MM.1S (cell line): ENCODE data around the gene KRT5.

Experiments
- DNase-seq: peaks from one replicate; pipeline ENCODE4 v3.0.0-alpha.2; 2015
- H2AFZ ChIP-seq: fragments of 300-600 bp; sonication (generic); 2 replicates; pipeline ENCODE4 v1.6.0; 2016; ENCODE audit warnings: antibody characterized with exemption, low read length
- H3F3A ChIP-seq: fragments of 300-600 bp; sonication (generic); 2 replicates; pipeline ENCODE4 v1.6.1; 2016; ENCODE audit warnings: mild to moderate bottlenecking, antibody characterized with exemption, low read length, moderate library complexity, mixed read lengths; ENCODE audit not compliant: insufficient read depth
- H3K27ac ChIP-seq: fragments of 300-600 bp; sonication (generic); 2 replicates; pipeline ENCODE4 v1.5.1; 2016; ENCODE audit warnings: mild to moderate bottlenecking, low read length
- H3K27me3 ChIP-seq: fragments of 300-600 bp; sonication (generic); replicated peaks from 2 replicates; pipeline ENCODE4 v1.6.0; 2016; ENCODE audit warnings: low read length; ENCODE audit not compliant: insufficient read depth
- H3K36me3 ChIP-seq: fragments of 300-600 bp; sonication (generic); replicated peaks from 2 replicates; pipeline ENCODE4 v1.6.1; 2016; ENCODE audit warnings: mild to moderate bottlenecking, low read length, mixed read lengths; ENCODE audit not compliant: insufficient read depth
- H3K4me1 ChIP-seq: fragments of 300-600 bp; sonication (generic); 2 replicates; pipeline ENCODE4 v1.6.1; 2016; ENCODE audit warnings: low read length, mixed read lengths
- H3K4me2 ChIP-seq: fragments of 300-600 bp; sonication (generic); 2 replicates; pipeline ENCODE4 v1.6.0; 2016; ENCODE audit warnings: low read depth, low read length
- H3K4me3 ChIP-seq: fragments of 300-600 bp; sonication (generic); 2 replicates; pipeline ENCODE4 v1.5.1; 2016; ENCODE audit warnings: low read length, mixed read lengths
- H3K79me2 ChIP-seq: fragments of 300-600 bp; sonication (generic); 2 replicates; pipeline ENCODE4 v1.6.1; 2016; ENCODE audit warnings: mixed run types, low read length, mixed read lengths
- H3K9ac ChIP-seq: fragments of 300-600 bp; sonication (generic); 2 replicates; pipeline ENCODE4 v1.6.1; 2016; ENCODE audit warnings: low read length, mixed read lengths
- H3K9me2 ChIP-seq: fragments of 300-600 bp; sonication (generic); replicated peaks from 2 replicates; pipeline ENCODE4 v1.6.1; 2016; ENCODE audit warnings: mild to moderate bottlenecking, low read length, mixed read lengths; ENCODE audit not compliant: insufficient read depth
- H3K9me3 ChIP-seq: fragments of 300-600 bp; sonication (generic); replicated peaks from 2 replicates; pipeline ENCODE4 v1.6.1; 2016; ENCODE audit warnings: mild to moderate bottlenecking, low read length, mixed read lengths; ENCODE audit not compliant: insufficient read depth
- H4K20me1 ChIP-seq: fragments of 300-600 bp; sonication (generic); 2 replicates; pipeline ENCODE4 v1.6.1; 2016; ENCODE audit warnings: mild to moderate bottlenecking, low read length, moderate library complexity, mixed read lengths; ENCODE audit not compliant: insufficient read depth
- CTCF ChIP-seq: fragments of 300-600 bp; sonication (generic); IDR thresholded peaks from 2 replicates; pipeline ENCODE4 v1.5.1; 2016; ENCODE audit warnings: antibody characterized with exemption, low read length, mixed read lengths
- EZH2 ChIP-seq: fragments of 300-600 bp; sonication (generic); optimal IDR thresholded peaks from 2 replicates; pipeline ENCODE3; 2017; ENCODE audit warnings: low read depth, mild to moderate bottlenecking, antibody characterized with exemption, low read length, mixed read lengths
- EZH2phosphoT487 ChIP-seq: fragments of 300-600 bp; sonication (generic); IDR thresholded peaks from 2 replicates; pipeline ENCODE4 v1.6.1; 2018; ENCODE audit warnings: antibody characterized with exemption, low read length

Gene KRT5

GRCh38 chr12:52508211-52508610, 12.0 kb downstream of the KRT5 start:
- Histone ChIP-seq H4K20me1 (no peaks in the 10 kb centered on the region), H3K9me3 (no peaks in the 10 kb centered on the region), H3K79me2 (no peaks in the 10 kb centered on the region), H3K4me1 (no peaks in the 10 kb centered on the region), H3K9me2 (no peaks in the 10 kb centered on the region), H3K27me3 (peaks cover 17% of the 10 kb centered on the region; the same call in 1 of the 2 replicates), H3K36me3 (no peaks in the 10 kb centered on the region), H3K4me3 (no peak overlapping the region), H3F3A (no peaks in the 10 kb centered on the region), H3K27ac (no peak overlapping the region), H3K9ac (no peak overlapping the region), H3K4me2 (no peak overlapping the region), H2AFZ (no peak overlapping the region)
- TF ChIP-seq CTCF: no peak
- no peak for TF ChIP-seq EZH2phosphoT487
- TF ChIP-seq EZH2: no peak
- no peak for DNase-seq

DNA sequence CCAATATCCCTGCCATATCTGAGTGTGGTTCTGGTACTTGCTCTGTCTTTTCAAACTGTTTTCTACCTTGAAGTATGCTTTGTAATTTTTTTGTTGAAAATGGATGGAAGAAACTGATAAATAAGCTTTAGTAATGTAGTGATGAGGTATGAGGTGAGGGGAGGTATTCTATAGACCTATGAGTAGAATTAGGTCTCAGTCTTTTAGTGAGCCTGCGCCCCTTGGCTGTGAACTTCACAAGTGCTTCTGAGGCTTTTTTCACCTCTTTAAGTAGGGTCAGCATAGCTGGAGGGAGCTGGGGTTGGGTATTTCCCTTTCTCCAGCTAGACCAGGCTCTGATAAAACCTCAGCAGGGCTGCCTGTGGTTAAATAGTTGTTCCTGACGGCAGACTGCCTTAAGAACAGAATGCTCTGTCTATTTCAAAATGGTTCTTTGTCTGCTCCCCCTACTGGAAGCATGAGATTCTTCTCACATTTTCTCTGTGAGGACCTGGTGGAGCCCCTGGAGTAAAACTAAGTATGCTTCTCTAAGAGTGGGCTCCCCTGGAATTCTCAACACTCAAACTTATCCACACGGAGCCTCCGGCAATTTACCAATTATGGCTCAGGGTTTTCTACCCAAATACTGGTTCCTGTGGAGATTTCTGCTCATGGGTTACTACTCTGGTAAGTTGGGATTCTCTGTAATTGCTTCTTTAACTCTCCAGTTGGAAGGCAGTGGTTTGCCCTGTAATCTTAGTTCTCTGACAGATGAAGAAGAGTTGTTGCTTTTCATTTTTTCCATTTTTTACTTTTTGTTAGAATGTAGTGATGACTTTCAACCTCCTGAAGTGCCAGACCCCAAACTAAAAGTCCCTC, 13.1 kb downstream of the KRT5 start:
- no peaks in the 10 kb centered on the region for H3K9me2 ChIP-seq
- peak; percentile 54 for DNase-seq
- H3K79me2 ChIP-seq: no peaks in the 10 kb centered on the region
- peaks cover 13% of the 10 kb centered on the region; the same call in 1 of the 2 replicates for H3K27me3 ChIP-seq
- no peak overlapping the region for H3K4me2 ChIP-seq
- H4K20me1 ChIP-seq: no peaks in the 10 kb centered on the region
- H3K9ac ChIP-seq: no peak overlapping the region
- H3K4me3 ChIP-seq: no peak overlapping the region
- no peaks in the 10 kb centered on the region for H3F3A ChIP-seq
- no peak overlapping the region for H2AFZ ChIP-seq
- no peaks in the 10 kb centered on the region for H3K4me1 ChIP-seq
- no peak overlapping the region for H3K27ac ChIP-seq
- TF ChIP-seq EZH2 (no peak), EZH2phosphoT487 (no peak), CTCF (peak; percentile 45)
- no peaks in the 10 kb centered on the region for H3K36me3 ChIP-seq
- H3K9me3 ChIP-seq: no peaks in the 10 kb centered on the region

DNA sequence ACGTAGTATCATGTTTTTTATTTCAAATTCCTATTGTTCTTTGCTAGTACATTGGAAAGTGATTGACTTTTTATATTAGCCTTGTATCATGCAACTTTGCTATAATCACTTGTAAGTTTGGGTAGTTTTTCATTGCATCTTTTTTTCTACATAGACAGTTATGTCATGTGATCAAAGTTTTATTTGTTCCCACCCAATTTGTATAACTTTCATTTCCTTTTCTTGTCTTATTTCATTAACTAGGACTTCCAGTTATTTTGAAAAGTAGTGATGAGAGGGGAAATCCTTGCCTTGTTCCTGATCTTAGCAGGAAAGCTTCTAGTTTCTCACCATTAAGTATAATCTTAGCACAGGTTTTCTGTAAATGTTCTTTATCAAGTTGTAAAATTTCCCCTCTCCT, 17.3 kb downstream of the KRT5 start:
- H4K20me1 ChIP-seq: no peaks in the 10 kb centered on the region
- H3K27ac ChIP-seq: no peak overlapping the region
- no peak for DNase-seq
- H3K9me3 ChIP-seq: no peaks in the 10 kb centered on the region
- H3K79me2 ChIP-seq: no peaks in the 10 kb centered on the region
- H3K4me3 ChIP-seq: no peak overlapping the region
- no peaks in the 10 kb centered on the region for H3F3A ChIP-seq
- peaks cover 13% of the 10 kb centered on the region; the same call in 1 of the 2 replicates for H3K27me3 ChIP-seq
- no peaks in the 10 kb centered on the region for H3K36me3 ChIP-seq
- H3K4me1 ChIP-seq: no peaks in the 10 kb centered on the region
- no peak overlapping the region for H3K9ac ChIP-seq
- no peak for TF ChIP-seq CTCF
- no peak for TF ChIP-seq EZH2
- TF ChIP-seq EZH2phosphoT487: no peak
- H2AFZ ChIP-seq: no peak overlapping the region
- H3K4me2 ChIP-seq: no peak overlapping the region
- H3K9me2 ChIP-seq: no peaks in the 10 kb centered on the region
